ENCODE measurements around the gene MED12. TPM values are rescaled to one million over a fixed set of nuclear protein-coding genes. Genes with fewer than 3 reads are reported as not detected.
A peak's percentile ranks its signal among the peaks of the same experiment; 100 is the strongest.

MED12 gene
- total RNA-seq, 1 donor from 2014 or later, result 33.8 TPM

GRCh38 chrX:71169586-71169985 is 51.2 kb downstream of the MED12 start:
- H3K27me3 ChIP-seq (ENCODE audit: insufficient read depth, low read length), result no peaks in the 10 kb centered on the region
- no peak for FAIRE-seq
- TF ChIP-seq EZH2 (IDR thresholded peaks at IDR 0.05; ENCODE audit: insufficient read depth, low read length), result no peak
- TF ChIP-seq, protein P1, sequence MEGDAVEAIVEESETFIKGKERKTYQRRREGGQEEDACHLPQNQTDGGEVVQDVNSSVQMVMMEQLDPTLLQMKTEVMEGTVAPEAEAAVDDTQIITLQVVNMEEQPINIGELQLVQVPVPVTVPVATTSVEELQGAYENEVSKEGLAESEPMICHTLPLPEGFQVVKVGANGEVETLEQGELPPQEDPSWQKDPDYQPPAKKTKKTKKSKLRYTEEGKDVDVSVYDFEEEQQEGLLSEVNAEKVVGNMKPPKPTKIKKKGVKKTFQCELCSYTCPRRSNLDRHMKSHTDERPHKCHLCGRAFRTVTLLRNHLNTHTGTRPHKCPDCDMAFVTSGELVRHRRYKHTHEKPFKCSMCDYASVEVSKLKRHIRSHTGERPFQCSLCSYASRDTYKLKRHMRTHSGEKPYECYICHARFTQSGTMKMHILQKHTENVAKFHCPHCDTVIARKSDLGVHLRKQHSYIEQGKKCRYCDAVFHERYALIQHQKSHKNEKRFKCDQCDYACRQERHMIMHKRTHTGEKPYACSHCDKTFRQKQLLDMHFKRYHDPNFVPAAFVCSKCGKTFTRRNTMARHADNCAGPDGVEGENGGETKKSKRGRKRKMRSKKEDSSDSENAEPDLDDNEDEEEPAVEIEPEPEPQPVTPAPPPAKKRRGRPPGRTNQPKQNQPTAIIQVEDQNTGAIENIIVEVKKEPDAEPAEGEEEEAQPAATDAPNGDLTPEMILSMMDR (IDR thresholded peaks at IDR 0.05; ENCODE audit: insufficient read depth, low read depth, low read length), result no peak
- H3K4me3 ChIP-seq (ENCODE audit: insufficient read depth, low read depth, low read length), result no peak overlapping the region
- H3K9me3 ChIP-seq (ENCODE audit: insufficient read depth, low read depth, low read length), result no peaks in the 10 kb centered on the region
- no peak overlapping the region for H3K9ac ChIP-seq (ENCODE audit: low read length)
- H3K4me1 Mint-ChIP-seq (ENCODE audit: low read depth, unreplicated experiment), result peaks cover 2% of the 10 kb centered on the region
- no peak overlapping the region for H3K4me3 Mint-ChIP-seq (ENCODE audit: unreplicated experiment)
- H2AFZ ChIP-seq (ENCODE audit: low read depth, low read length), result no peak overlapping the region
- H3K27me3 Mint-ChIP-seq (ENCODE audit: low read depth, unreplicated experiment), result no peaks in the 10 kb centered on the region
- H3K36me3 Mint-ChIP-seq (ENCODE audit: low read depth, unreplicated experiment), result no peaks in the 10 kb centered on the region
- no peak overlapping the region for H3K27ac ChIP-seq (ENCODE audit: low read depth, low read length)
- no peak overlapping the region for H3K4me2 ChIP-seq (ENCODE audit: low read length)
- H4K20me1 ChIP-seq (ENCODE audit: insufficient read depth, low read length), result no peaks in the 10 kb centered on the region
- H3K27ac Mint-ChIP-seq (ENCODE audit: unreplicated experiment), result no peak overlapping the region
- DNase-seq (ENCODE audit: low read depth), result no peak
- H3K79me2 ChIP-seq (ENCODE audit: insufficient read depth, low read length), result no peaks in the 10 kb centered on the region
- H3K4me1 ChIP-seq (ENCODE audit: insufficient read depth, low read length), result no peaks in the 10 kb centered on the region
- H3K36me3 ChIP-seq (ENCODE audit: insufficient read depth, low read length), result no peaks in the 10 kb centered on the region
- no peaks in the 10 kb centered on the region for H3K9me3 Mint-ChIP-seq (ENCODE audit: unreplicated experiment)

DNA sequence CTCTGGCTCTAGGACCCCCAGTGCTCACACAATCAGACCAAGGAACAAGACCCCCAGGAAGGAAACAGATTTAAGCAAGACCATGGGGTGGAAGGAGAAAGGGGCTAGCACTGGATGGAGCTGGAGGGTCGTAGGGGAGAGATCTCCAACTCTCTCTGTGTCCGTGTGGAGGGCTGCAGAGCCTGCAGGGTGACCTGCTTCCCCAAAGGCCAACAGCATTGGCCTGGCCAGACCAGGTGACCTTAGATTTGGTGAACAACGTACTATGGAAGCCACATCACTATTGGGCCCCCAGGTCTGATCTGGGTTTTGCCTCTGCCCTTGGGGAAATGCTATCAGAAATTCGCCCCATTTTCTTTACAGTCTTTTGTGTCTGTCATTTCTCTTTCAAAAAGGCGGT is 52.3 kb downstream of the MED12 start:
- H3K4me3 Mint-ChIP-seq (ENCODE audit: unreplicated experiment), result no peak overlapping the region
- H3K36me3 Mint-ChIP-seq (ENCODE audit: low read depth, unreplicated experiment), result no peaks in the 10 kb centered on the region
- Histone ChIP-seq H2AFZ (ENCODE audit: low read depth, low read length) (no peak overlapping the region), H3K9me3 (ENCODE audit: insufficient read depth, low read depth, low read length) (no peaks in the 10 kb centered on the region), H4K20me1 (ENCODE audit: insufficient read depth, low read length) (no peaks in the 10 kb centered on the region), H3K4me3 (ENCODE audit: insufficient read depth, low read depth, low read length) (no peak overlapping the region), H3K36me3 (ENCODE audit: insufficient read depth, low read length) (no peaks in the 10 kb centered on the region), H3K9ac (ENCODE audit: low read length) (no peak overlapping the region), H3K27ac (ENCODE audit: low read depth, low read length) (no peak overlapping the region), H3K27me3 (ENCODE audit: insufficient read depth, low read length) (no peaks in the 10 kb centered on the region), H3K4me2 (ENCODE audit: low read length) (no peak overlapping the region), H3K4me1 (ENCODE audit: insufficient read depth, low read length) (no peaks in the 10 kb centered on the region), H3K79me2 (ENCODE audit: insufficient read depth, low read length) (no peaks in the 10 kb centered on the region)
- FAIRE-seq (no peak), DNase-seq (ENCODE audit: low read depth) (no peak)
- peaks cover 2% of the 10 kb centered on the region for H3K4me1 Mint-ChIP-seq (ENCODE audit: low read depth, unreplicated experiment)
- H3K27me3 Mint-ChIP-seq (ENCODE audit: low read depth, unreplicated experiment), result no peaks in the 10 kb centered on the region
- no peaks in the 10 kb centered on the region for H3K9me3 Mint-ChIP-seq (ENCODE audit: unreplicated experiment)
- TF ChIP-seq EZH2 (IDR thresholded peaks at IDR 0.05; ENCODE audit: insufficient read depth, low read length), result no peak
- TF ChIP-seq, protein P1 (IDR thresholded peaks at IDR 0.05; ENCODE audit: insufficient read depth, low read depth, low read length), result no peak
- no peak overlapping the region for H3K27ac Mint-ChIP-seq (ENCODE audit: unreplicated experiment)

GRCh38 chrX:71171110-71171801 is 52.9 kb downstream of the MED12 start:
- FAIRE-seq, result no peak
- no peaks in the 10 kb centered on the region for H4K20me1 ChIP-seq (ENCODE audit: insufficient read depth, low read length)
- H3K4me1 ChIP-seq (ENCODE audit: insufficient read depth, low read length), result no peaks in the 10 kb centered on the region
- no peaks in the 10 kb centered on the region for H3K79me2 ChIP-seq (ENCODE audit: insufficient read depth, low read length)
- no peak for DNase-seq (ENCODE audit: low read depth)
- Mint-ChIP-seq H3K9me3 (ENCODE audit: unreplicated experiment) (no peaks in the 10 kb centered on the region), H3K4me3 (ENCODE audit: unreplicated experiment) (no peak overlapping the region), H3K27ac (ENCODE audit: unreplicated experiment) (peak overlapping the region; percentile 53), H3K27me3 (ENCODE audit: low read depth, unreplicated experiment) (no peaks in the 10 kb centered on the region), H3K36me3 (ENCODE audit: low read depth, unreplicated experiment) (no peaks in the 10 kb centered on the region), H3K4me1 (ENCODE audit: low read depth, unreplicated experiment) (peaks cover 2% of the 10 kb centered on the region)
- no peak overlapping the region for H3K4me3 ChIP-seq (ENCODE audit: insufficient read depth, low read depth, low read length)
- H3K27ac ChIP-seq (ENCODE audit: low read depth, low read length), result no peak overlapping the region
- H3K4me2 ChIP-seq (ENCODE audit: low read length), result no peak overlapping the region
- H2AFZ ChIP-seq (ENCODE audit: low read depth, low read length), result no peak overlapping the region
- TF ChIP-seq, protein P1 (IDR thresholded peaks at IDR 0.05; ENCODE audit: insufficient read depth, low read depth, low read length), result no peak
- TF ChIP-seq EZH2 (IDR thresholded peaks at IDR 0.05; ENCODE audit: insufficient read depth, low read length), result no peak
- H3K9me3 ChIP-seq (ENCODE audit: insufficient read depth, low read depth, low read length), result no peaks in the 10 kb centered on the region
- H3K9ac ChIP-seq (ENCODE audit: low read length), result no peak overlapping the region
- no peaks in the 10 kb centered on the region for H3K36me3 ChIP-seq (ENCODE audit: insufficient read depth, low read length)
- H3K27me3 ChIP-seq (ENCODE audit: insufficient read depth, low read length), result no peaks in the 10 kb centered on the region

All from astrocyte (in vitro differentiated cells and primary cell).